Gastroesophageal sphincter (tissue), 3 donors: ENCODE measurements around the gene ASB6.

Source experiments
- CTCF ChIP-seq, 4 experiments: fragments of 200-600 bp in 2 of 4; fragments of 450-650 bp in 2 of 4; sonication (generic) in 1 of 4; IDR thresholded peaks; one replicate each; pipeline ENCODE4 v1.5.1; 2017 to 2019; ENCODE audit warnings: antibody characterized with exemption in 4 of 4, mild to moderate bottlenecking in 2 of 4, moderate library complexity in 2 of 4
- POLR2A ChIP-seq, 2 donors: fragments of 450-650 bp; IDR thresholded peaks; one replicate each; pipeline ENCODE4 v1.6.1; 2017; ENCODE audit warnings: antibody characterized with exemption in 2 of 2, mild to moderate bottlenecking in 2 of 2, moderate library complexity in 1 of 2
- POLR2AphosphoS5 ChIP-seq: sonication (generic); formaldehyde crosslinking; IDR thresholded peaks from one replicate; pipeline ENCODE4 v1.6.1; 2017; ENCODE audit warnings: antibody characterized with exemption

- peak in 1 of 4 experiments; percentile 10 for TF ChIP-seq CTCF (IDR thresholded peaks at IDR 0.05)
- peak; percentile 100 for TF ChIP-seq POLR2AphosphoS5
- TF ChIP-seq POLR2A (IDR thresholded peaks at IDR 0.05): peak; percentile 96
Measured at GRCh38 chr9:129626079-129626624, 15.8 kb downstream of the ASB6 start, which contains the start of gene NTMT1.
